ENCODE results near the gene VAPB.

VAPB gene, protein sequence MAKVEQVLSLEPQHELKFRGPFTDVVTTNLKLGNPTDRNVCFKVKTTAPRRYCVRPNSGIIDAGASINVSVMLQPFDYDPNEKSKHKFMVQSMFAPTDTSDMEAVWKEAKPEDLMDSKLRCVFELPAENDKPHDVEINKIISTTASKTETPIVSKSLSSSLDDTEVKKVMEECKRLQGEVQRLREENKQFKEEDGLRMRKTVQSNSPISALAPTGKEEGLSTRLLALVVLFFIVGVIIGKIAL

GRCh38 chr20:58388882-58389323, at the start of gene VAPB:
Gene VAPB, plus strand, starts transcription at chr20:58389229. Its CDS starts 231 bp downstream, at chr20:58389460.
- H3K27ac ChIP-seq: peak within 1 kb of the TSS; percentile 98

DNA sequence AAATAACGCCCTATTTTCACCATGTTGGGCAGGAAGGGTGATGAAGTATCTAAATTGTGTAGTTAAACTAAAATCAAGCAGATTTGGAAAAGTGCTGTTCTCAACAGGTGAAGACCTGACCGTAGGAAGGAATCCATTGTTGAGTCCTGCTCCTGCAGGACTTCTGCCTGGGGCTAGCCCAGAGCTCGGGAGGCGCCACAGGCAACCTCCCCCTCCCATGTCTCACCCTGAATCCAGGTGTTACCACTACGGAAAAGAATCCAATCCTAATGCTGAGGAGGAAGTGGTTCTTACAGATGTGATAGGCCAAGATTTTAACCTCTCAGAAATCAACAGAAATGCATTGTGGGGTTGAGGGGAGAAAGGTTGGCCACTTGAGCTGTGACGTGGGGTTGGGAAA, 49.3 kb upstream of the VAPB start:
- no peak for TF ChIP-seq CTCF (conservative IDR thresholded peaks at IDR 0.05)
- TF ChIP-seq ZFX (IDR thresholded peaks at IDR 0.05): no peak
- no peak overlapping the region for H3K27ac ChIP-seq

More at GRCh38 chr20:58388882-58389323, at the start of gene VAPB:
- TF ChIP-seq ZFX (IDR thresholded peaks at IDR 0.05) (no peak), CTCF (conservative IDR thresholded peaks at IDR 0.05) (no peak)

DNA sequence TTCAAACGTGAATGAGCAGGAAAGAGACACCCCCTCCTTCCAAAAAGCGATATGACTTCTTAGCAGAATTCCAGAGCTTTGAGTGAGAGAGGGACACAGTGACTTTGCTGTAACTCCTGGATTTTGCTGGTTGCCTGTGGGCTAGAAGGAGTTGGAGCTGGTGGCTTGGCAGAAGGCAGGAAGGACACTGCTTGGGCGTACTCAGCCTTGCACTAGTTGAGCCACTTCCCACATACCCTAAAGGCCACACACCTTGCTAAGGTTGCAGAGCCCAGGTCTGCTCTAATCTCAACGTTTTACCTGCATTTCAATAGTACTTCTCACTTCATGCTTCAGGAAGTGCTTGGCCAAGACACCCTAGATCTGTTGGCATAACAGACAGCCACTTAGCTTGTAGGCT, 48.9 kb upstream of the VAPB start:
- H3K27ac ChIP-seq: no peak overlapping the region
- no peak for TF ChIP-seq ZFX (IDR thresholded peaks at IDR 0.05)
- no peak for TF ChIP-seq CTCF (conservative IDR thresholded peaks at IDR 0.05)

- TF ChIP-seq ZFX (IDR thresholded peaks at IDR 0.05): no peak
- no peak overlapping the region for H3K27ac ChIP-seq
Observed at GRCh38 chr20:58340853-58341252, 48.2 kb upstream of the VAPB start.

DNA sequence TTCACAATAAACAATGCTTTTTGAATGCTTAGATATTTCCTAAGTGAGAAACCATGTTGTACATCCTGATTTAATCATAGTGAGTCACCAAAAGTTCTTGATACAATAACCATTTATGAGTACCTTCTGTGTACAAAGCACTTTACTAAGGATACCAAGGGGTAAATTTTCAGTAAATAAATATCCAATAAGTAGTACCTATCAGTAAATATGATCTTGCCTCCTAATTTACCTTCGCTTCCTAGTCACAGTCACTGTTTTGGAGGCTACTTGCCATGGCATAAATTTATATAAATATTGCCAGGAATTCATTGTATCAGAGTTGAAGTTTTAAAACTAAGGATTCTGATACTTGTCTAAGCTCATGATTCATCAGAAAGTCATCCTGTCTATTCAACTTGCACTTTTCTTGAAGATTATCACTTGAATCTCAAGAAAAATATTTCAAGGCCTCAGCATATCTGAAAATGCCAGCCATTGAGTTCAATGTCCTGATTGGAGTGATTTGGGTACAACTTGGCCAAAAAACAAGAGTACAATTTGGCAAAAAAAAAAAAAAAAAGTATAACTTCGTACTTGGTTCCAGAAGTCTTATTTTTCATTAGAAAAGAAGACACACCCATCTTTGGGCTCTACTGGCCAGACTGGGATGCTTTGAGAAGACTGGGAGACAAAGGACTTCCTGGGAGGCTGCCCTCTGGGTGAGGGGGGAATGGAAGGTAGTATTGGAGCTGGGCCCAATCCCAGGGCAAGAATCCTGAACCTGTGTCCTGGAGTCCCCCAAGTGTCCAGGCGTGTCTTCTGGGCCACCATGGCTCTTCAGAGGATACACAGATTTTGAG, 46.7 kb upstream of the VAPB start:
- no peak overlapping the region for H3K27ac ChIP-seq
- TF ChIP-seq CTCF (conservative IDR thresholded peaks at IDR 0.05) (no peak), ZFX (IDR thresholded peaks at IDR 0.05) (no peak)

- no peak for TF ChIP-seq CTCF (conservative IDR thresholded peaks at IDR 0.05)
- no peak for TF ChIP-seq ZFX (IDR thresholded peaks at IDR 0.05)
- H3K27ac ChIP-seq: no peak overlapping the region
Observed at GRCh38 chr20:58344741-58345140, 44.3 kb upstream of the VAPB start.

GRCh38 chr20:58349570-58349969, 39.5 kb upstream of the VAPB start:
- H3K27ac ChIP-seq: no peak overlapping the region
- TF ChIP-seq ZFX (IDR thresholded peaks at IDR 0.05) (no peak), CTCF (conservative IDR thresholded peaks at IDR 0.05) (no peak)

Data from C4-2B (cell line).